Stimulated activated CD8-positive, alpha-beta memory T cell treated with anti-CD3 and anti-CD28 coated beads, Interleukin-4, amount 100 ng/mL, for 1 hour (primary cell): ENCODE measurements around the gene STIM1.
"Not testable (repeated sequence)": the region's sequence is repeated elsewhere in the genome, so short reads cannot be mapped to it uniquely, and the experiment has no call there.

Experiments used
- DNase-seq, 2 donors: peaks; one replicate each; pipeline ENCODE4 v3.0.0-alpha.2; 2020; ENCODE audit warnings: low read depth in 2 of 2, low spot score in 1 of 2

The STIM1 gene

GRCh38 chr11:3879967-3880542 lies 24.6 kb downstream of the STIM1 start:
- DNase-seq = no peak

- DNase-seq = no peak
These were observed 25.3 kb downstream of the STIM1 start for GRCh38 chr11:3880724-3881123.

- DNase-seq = no peak
These were observed 27.2 kb downstream of the STIM1 start for GRCh38 chr11:3882655-3883054.

GRCh38 chr11:3885855-3886254 lies 30.4 kb downstream of the STIM1 start:
- no peak for DNase-seq

- no peak for DNase-seq
These were observed 31.5 kb downstream of the STIM1 start for GRCh38 chr11:3886985-3887384.

- no peak for DNase-seq
These were observed 33.4 kb downstream of the STIM1 start for GRCh38 chr11:3888876-3889275.

GRCh38 chr11:3890014-3890413 lies 34.5 kb downstream of the STIM1 start:
- DNase-seq = no peak

GRCh38 chr11:3890806-3891205 lies 35.3 kb downstream of the STIM1 start:
- no peak for DNase-seq

GRCh38 chr11:3891751-3892150 lies 36.3 kb downstream of the STIM1 start:
- DNase-seq = no peak

- no peak for DNase-seq
These were observed 36.7 kb downstream of the STIM1 start for GRCh38 chr11:3892156-3892555.

- no peak for DNase-seq
These were observed 37.8 kb downstream of the STIM1 start for GRCh38 chr11:3893311-3893710.

GRCh38 chr11:3894128-3894731 lies 38.8 kb downstream of the STIM1 start:
- no peak for DNase-seq

GRCh38 chr11:3896644-3897043 lies 41.2 kb downstream of the STIM1 start:
- DNase-seq = no peak

- DNase-seq = not testable (repeated sequence)
These were observed 44.8 kb downstream of the STIM1 start for GRCh38 chr11:3900230-3900629.

GRCh38 chr11:3901249-3902025 lies 46.0 kb downstream of the STIM1 start:
- no peak for DNase-seq

- DNase-seq = no peak
These were observed 47.0 kb downstream of the STIM1 start for GRCh38 chr11:3902441-3902840.

- DNase-seq = no peak
These were observed 47.9 kb downstream of the STIM1 start for GRCh38 chr11:3903207-3903896.

- DNase-seq = no peak
These were observed 48.8 kb downstream of the STIM1 start for GRCh38 chr11:3904228-3904627.

- DNase-seq = peak; percentile 5 to 28
These were observed 49.9 kb downstream of the STIM1 start for GRCh38 chr11:3905080-3905953.

GRCh38 chr11:3906166-3906565 lies 50.7 kb downstream of the STIM1 start:
- DNase-seq = no peak

GRCh38 chr11:3907590-3907989 lies 52.1 kb downstream of the STIM1 start:
- no peak for DNase-seq
